ENCODE measurements around the gene UBE2D4. TPM values are rescaled to one million over a fixed set of nuclear protein-coding genes. Genes with fewer than 3 reads are reported as not detected.

Gene UBE2D4
- total RNA-seq, 1 experiment from 2014 or later: 2.4 TPM

- TF ChIP-seq, protein P1, sequence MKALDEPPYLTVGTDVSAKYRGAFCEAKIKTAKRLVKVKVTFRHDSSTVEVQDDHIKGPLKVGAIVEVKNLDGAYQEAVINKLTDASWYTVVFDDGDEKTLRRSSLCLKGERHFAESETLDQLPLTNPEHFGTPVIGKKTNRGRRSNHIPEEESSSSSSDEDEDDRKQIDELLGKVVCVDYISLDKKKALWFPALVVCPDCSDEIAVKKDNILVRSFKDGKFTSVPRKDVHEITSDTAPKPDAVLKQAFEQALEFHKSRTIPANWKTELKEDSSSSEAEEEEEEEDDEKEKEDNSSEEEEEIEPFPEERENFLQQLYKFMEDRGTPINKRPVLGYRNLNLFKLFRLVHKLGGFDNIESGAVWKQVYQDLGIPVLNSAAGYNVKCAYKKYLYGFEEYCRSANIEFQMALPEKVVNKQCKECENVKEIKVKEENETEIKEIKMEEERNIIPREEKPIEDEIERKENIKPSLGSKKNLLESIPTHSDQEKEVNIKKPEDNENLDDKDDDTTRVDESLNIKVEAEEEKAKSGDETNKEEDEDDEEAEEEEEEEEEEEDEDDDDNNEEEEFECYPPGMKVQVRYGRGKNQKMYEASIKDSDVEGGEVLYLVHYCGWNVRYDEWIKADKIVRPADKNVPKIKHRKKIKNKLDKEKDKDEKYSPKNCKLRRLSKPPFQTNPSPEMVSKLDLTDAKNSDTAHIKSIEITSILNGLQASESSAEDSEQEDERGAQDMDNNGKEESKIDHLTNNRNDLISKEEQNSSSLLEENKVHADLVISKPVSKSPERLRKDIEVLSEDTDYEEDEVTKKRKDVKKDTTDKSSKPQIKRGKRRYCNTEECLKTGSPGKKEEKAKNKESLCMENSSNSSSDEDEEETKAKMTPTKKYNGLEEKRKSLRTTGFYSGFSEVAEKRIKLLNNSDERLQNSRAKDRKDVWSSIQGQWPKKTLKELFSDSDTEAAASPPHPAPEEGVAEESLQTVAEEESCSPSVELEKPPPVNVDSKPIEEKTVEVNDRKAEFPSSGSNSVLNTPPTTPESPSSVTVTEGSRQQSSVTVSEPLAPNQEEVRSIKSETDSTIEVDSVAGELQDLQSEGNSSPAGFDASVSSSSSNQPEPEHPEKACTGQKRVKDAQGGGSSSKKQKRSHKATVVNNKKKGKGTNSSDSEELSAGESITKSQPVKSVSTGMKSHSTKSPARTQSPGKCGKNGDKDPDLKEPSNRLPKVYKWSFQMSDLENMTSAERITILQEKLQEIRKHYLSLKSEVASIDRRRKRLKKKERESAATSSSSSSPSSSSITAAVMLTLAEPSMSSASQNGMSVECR (CRISPR knock-in tag; IDR thresholded peaks at IDR 0.05; ENCODE audit: borderline replicate concordance): no peak
- TF ChIP-seq ZNF263 (CRISPR knock-in tag; IDR thresholded peaks at IDR 0.05; ENCODE audit: low read depth) (no peak), USF2 (CRISPR knock-in tag; IDR thresholded peaks at IDR 0.05) (no peak), NR1H2 (CRISPR knock-in tag; IDR thresholded peaks at IDR 0.05) (no peak), SMAD3 (CRISPR knock-in tag; IDR thresholded peaks at IDR 0.05; ENCODE audit: borderline replicate concordance) (no peak)
- TF ChIP-seq, protein P2, sequence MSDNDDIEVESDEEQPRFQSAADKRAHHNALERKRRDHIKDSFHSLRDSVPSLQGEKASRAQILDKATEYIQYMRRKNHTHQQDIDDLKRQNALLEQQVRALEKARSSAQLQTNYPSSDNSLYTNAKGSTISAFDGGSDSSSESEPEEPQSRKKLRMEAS (CRISPR knock-in tag; IDR thresholded peaks at IDR 0.05): no peak
Observed at GRCh38 chr7:43938892-43939482, 12.8 kb downstream of the UBE2D4 start (continued).

- Mint-ChIP-seq H3K9me3 (no peaks in the 10 kb centered on the region), H3K36me3 (no peaks in the 10 kb centered on the region), H3K4me1 (no peaks in the 10 kb centered on the region), H3K27ac (no peak overlapping the region), H3K27me3 (ENCODE audit: low read depth) (no peaks in the 10 kb centered on the region), H3K4me3 (no peak overlapping the region)
- DNase-seq (ENCODE audit: low spot score) (no peak), ATAC-seq (no peak)
- ChIA-PET CTCF (interaction anchor here (1.0 to 3.6 kb wide), 10 partner anchors 12 to 479 kb away, joined by 3 to 16 read pairs (median 6); partner anchors contain the start of genes MRPS24, STK17A and UBE2D4), POLR2A (no interaction called here)
- TF ChIP-seq TCF7 (CRISPR knock-in tag; IDR thresholded peaks at IDR 0.05; ENCODE audit: low read depth) (no peak), NR2C2 (CRISPR knock-in tag; IDR thresholded peaks at IDR 0.05) (no peak), PRRX2 (CRISPR knock-in tag; IDR thresholded peaks at IDR 0.05) (no peak), GRHL2 (CRISPR knock-in tag; IDR thresholded peaks at IDR 0.05; ENCODE audit: insufficient replicate concordance, severe bottlenecking) (no peak), TEAD4 (CRISPR knock-in tag; IDR thresholded peaks at IDR 0.05) (no peak), ZBTB21 (CRISPR knock-in tag; IDR thresholded peaks at IDR 0.05; ENCODE audit: borderline replicate concordance) (no peak), HMGA2 (CRISPR knock-in tag; IDR thresholded peaks at IDR 0.05) (no peak), ZNF416 (CRISPR knock-in tag; IDR thresholded peaks at IDR 0.05) (no peak), NR1H2 (CRISPR knock-in tag; IDR thresholded peaks at IDR 0.05) (no peak), ZNF317 (CRISPR knock-in tag; IDR thresholded peaks at IDR 0.05; ENCODE audit: borderline replicate concordance, low read depth) (no peak)
- TF ChIP-seq, protein P3, sequence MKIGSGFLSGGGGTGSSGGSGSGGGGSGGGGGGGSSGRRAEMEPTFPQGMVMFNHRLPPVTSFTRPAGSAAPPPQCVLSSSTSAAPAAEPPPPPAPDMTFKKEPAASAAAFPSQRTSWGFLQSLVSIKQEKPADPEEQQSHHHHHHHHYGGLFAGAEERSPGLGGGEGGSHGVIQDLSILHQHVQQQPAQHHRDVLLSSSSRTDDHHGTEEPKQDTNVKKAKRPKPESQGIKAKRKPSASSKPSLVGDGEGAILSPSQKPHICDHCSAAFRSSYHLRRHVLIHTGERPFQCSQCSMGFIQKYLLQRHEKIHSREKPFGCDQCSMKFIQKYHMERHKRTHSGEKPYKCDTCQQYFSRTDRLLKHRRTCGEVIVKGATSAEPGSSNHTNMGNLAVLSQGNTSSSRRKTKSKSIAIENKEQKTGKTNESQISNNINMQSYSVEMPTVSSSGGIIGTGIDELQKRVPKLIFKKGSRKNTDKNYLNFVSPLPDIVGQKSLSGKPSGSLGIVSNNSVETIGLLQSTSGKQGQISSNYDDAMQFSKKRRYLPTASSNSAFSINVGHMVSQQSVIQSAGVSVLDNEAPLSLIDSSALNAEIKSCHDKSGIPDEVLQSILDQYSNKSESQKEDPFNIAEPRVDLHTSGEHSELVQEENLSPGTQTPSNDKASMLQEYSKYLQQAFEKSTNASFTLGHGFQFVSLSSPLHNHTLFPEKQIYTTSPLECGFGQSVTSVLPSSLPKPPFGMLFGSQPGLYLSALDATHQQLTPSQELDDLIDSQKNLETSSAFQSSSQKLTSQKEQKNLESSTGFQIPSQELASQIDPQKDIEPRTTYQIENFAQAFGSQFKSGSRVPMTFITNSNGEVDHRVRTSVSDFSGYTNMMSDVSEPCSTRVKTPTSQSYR (CRISPR knock-in tag; IDR thresholded peaks at IDR 0.05): no peak
- TF ChIP-seq, protein P4, sequence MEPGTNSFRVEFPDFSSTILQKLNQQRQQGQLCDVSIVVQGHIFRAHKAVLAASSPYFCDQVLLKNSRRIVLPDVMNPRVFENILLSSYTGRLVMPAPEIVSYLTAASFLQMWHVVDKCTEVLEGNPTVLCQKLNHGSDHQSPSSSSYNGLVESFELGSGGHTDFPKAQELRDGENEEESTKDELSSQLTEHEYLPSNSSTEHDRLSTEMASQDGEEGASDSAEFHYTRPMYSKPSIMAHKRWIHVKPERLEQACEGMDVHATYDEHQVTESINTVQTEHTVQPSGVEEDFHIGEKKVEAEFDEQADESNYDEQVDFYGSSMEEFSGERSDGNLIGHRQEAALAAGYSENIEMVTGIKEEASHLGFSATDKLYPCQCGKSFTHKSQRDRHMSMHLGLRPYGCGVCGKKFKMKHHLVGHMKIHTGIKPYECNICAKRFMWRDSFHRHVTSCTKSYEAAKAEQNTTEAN (CRISPR knock-in tag; IDR thresholded peaks at IDR 0.05): no peak
Observed at GRCh38 chr7:43942250-43942649, 16.0 kb downstream of the UBE2D4 start.
